Effector memory CD4-positive, alpha-beta T cell (primary cell): Measurements from ENCODE around the gene CASKIN1.

Experiments used
- DNase-seq, 3 donors: peaks; one replicate each; pipeline ENCODE4 v3.0.0-alpha.2; 2020
- H3K27ac ChIP-seq: 2 replicates; pipeline ENCODE4 v1.7.0; 2013; ENCODE audit warnings: mild to moderate bottlenecking, low read length, moderate library complexity; ENCODE audit not compliant: insufficient read depth, poor library complexity, severe bottlenecking
- H3K27me3 ChIP-seq: replicated peaks from 2 replicates; pipeline ENCODE4 v1.7.0; 2013; ENCODE audit warnings: mild to moderate bottlenecking, low read length; ENCODE audit not compliant: insufficient read depth, control insufficient read depth, poor library complexity, severe bottlenecking
- H3K36me3 ChIP-seq: 2 replicates; pipeline ENCODE4 v1.7.0; 2013; ENCODE audit warnings: mild to moderate bottlenecking, low read length, moderate library complexity; ENCODE audit not compliant: control insufficient read depth, insufficient read depth
- H3K4me1 ChIP-seq: 2 replicates; pipeline ENCODE4 v1.7.0; 2013; ENCODE audit warnings: low read length, mild to moderate bottlenecking; ENCODE audit not compliant: control insufficient read depth, insufficient read depth, poor library complexity, severe bottlenecking
- H3K4me3 ChIP-seq: 2 replicates; pipeline ENCODE4 v1.7.0; 2013; ENCODE audit warnings: low read length, low read depth, mild to moderate bottlenecking; ENCODE audit not compliant: insufficient read depth, poor library complexity, severe bottlenecking
- H3K9me3 ChIP-seq: 2 replicates; pipeline ENCODE4 v1.7.0; 2013; ENCODE audit warnings: mild to moderate bottlenecking, low read length, moderate library complexity; ENCODE audit not compliant: control insufficient read depth

The CASKIN1 gene

DNA sequence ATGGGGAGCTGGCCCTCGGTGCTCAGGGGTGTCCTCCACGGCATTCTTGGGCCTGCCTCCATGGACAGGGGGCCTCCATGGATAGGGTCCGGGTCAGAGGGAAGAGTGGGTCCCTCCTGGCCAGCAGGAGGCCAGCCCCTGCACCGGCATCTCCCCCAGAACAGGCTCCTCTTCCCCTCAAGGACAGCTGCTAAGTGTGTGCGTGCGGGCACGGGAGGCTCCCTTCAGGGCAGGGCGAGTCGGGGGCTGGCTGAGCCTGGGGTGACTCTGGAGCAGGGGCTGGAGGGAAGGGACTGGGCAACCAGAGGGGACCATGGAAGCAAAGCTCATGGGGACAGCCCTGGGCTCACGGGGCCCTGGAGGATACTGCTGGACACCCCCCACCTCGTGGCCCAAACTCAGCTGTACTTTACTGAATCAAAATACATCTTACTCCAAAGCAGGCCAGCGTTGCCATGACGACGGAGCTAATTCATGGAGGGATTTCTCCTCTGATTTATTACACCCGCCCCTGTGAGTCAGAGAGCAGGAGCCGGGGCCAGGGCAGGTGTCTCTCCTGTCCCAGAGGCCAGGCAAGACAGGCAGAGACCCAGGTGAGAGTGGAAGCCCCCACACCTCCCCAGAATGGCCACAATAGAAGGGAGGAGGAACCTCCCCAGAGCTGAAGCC is 2.1 kb downstream of the CASKIN1 start:
- H3K27ac ChIP-seq, result no peak overlapping the region
- no peaks in the 10 kb centered on the region for H3K36me3 ChIP-seq
- H3K4me1 ChIP-seq, result peaks cover 15% of the 10 kb centered on the region
- H3K9me3 ChIP-seq, result no peaks in the 10 kb centered on the region
- no peak for DNase-seq
- H3K4me3 ChIP-seq, result no peak overlapping the region
- H3K27me3 ChIP-seq, result peaks cover 32% of the 10 kb centered on the region

DNA sequence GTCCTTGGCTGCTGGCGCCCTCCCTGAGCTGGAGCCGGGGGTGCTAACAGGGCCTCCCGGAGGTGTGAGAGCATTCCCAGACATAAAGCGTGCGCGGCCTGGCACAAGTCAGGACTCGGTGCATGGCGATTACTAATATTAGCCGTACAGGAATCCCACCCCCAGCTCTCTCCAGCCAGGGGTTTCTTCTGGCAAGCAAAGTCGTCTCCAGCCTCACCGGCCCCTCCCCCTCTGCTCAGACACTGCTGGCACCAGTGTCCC is 5.0 kb downstream of the CASKIN1 start:
- no peaks in the 10 kb centered on the region for H3K9me3 ChIP-seq
- no peak overlapping the region for H3K27ac ChIP-seq
- peaks cover 16% of the 10 kb centered on the region for H3K27me3 ChIP-seq
- H3K4me3 ChIP-seq, result no peak overlapping the region
- H3K4me1 ChIP-seq, result peaks cover 10% of the 10 kb centered on the region
- no peaks in the 10 kb centered on the region for H3K36me3 ChIP-seq
- no peak for DNase-seq

DNA sequence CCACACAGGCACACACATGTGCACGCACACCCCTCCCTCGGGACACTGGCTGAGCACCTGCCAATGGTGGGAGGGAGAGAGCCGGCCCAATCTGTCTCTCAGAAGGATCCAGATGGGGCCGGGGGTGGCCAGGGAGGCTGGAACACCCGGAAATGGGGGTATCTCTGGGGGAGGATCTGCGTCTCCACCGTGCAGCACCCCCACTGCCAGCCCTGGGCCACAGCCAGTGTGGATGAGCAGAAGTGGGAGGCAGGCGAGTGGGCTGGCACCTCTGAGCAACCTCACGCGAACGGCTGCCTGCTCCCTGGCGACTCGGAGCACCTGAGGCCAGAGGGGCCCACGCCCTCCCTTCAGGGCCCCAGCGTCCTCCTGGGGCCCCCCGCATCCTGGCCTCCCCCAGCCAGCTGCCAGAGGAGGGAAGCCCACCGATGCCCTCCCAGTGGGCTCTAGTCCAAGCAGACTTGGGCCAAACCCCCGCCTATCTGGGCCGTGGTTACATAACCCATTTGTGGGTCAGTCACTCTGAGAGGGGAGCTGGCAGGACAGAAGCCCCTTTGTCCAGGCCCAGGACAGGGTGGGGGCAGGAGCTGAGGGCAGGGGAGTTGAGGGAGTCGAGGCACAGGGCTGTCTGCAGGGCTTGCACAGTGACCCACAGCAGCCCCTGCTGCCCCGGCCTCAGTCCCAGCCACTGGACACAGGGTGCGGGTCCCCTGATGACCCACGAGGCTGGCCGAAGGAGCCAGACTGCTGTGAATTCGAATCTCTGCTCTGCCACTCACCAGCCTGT is 5.6 kb downstream of the CASKIN1 start:
- H3K36me3 ChIP-seq, result no peaks in the 10 kb centered on the region
- peaks cover 14% of the 10 kb centered on the region for H3K27me3 ChIP-seq
- H3K9me3 ChIP-seq, result no peaks in the 10 kb centered on the region
- no peak for DNase-seq
- no peak overlapping the region for H3K27ac ChIP-seq
- H3K4me1 ChIP-seq, result peaks cover 10% of the 10 kb centered on the region
- no peak overlapping the region for H3K4me3 ChIP-seq

DNA sequence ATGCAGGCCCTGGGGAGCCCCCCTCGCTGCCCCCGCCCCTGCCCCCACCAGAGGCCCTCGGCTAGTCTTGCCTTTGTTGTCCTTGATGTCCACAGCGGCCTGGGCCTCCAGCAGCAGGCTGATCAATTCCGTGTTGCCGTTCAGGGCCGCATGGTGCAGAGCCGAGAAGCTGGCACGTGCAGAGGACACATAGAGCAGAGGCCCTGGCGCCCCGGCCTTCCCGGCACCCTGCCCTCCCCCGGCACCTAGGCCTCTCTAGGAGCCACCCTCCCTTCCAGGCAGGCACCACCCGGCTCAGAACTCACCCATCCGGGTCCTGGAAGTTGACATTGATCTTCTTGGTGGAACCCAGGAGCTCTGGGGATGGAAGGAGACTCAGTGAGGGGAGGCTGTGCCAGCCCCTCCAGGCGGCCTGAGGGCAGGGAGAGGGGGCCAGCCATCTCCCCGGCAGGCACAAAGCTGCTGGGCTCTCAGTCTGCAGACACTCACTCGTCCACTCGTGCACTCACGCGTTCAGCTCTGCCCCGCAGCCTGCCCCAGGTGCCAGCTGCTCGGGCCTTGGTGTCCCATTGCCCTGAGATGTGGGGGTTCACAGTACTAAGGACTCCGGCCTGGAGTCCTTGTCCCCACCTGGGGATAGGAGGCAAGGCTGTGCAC is 6.3 kb downstream of the CASKIN1 start:
- Histone ChIP-seq H3K27ac (no peak overlapping the region), H3K36me3 (no peaks in the 10 kb centered on the region), H3K9me3 (no peaks in the 10 kb centered on the region), H3K4me3 (no peak overlapping the region), H3K4me1 (peaks cover 3% of the 10 kb centered on the region), H3K27me3 (peaks cover 6% of the 10 kb centered on the region)
- no peak for DNase-seq

DNA sequence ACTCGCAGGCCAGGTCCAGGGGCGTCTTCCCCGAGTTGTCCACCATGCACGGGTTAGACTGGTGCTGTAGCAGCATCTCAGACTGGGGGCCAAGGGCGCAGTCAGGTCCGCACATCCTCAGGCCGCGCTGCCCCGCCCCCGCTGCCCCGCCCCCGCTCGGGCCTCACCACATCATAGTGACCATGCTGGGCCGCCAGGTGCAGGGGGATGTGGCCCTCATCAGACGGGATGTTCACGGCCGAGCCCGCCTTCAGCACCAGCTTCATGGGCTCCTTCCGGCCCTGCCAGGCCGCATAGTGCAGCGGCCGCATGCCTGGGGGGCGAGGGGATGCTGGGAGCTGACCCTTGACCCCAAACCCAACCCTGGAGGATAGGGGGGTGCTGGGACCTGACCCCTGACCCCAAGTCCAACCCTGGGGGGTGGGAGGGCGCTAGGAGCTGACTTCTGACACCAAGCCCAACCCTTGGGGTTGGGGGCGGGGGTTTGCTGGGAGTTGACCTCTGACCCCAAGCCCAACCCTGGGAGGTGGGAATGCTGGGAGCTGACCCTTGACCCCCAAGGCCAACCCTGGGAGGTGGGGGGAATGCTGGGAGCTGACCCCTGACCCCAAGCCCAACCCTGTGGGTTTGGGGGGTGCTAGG is 7.0 kb downstream of the CASKIN1 start:
- Histone ChIP-seq H3K27ac (no peak overlapping the region), H3K36me3 (no peaks in the 10 kb centered on the region), H3K9me3 (no peaks in the 10 kb centered on the region), H3K4me1 (no peaks in the 10 kb centered on the region), H3K27me3 (no peaks in the 10 kb centered on the region), H3K4me3 (no peak overlapping the region)
- DNase-seq, result no peak

DNA sequence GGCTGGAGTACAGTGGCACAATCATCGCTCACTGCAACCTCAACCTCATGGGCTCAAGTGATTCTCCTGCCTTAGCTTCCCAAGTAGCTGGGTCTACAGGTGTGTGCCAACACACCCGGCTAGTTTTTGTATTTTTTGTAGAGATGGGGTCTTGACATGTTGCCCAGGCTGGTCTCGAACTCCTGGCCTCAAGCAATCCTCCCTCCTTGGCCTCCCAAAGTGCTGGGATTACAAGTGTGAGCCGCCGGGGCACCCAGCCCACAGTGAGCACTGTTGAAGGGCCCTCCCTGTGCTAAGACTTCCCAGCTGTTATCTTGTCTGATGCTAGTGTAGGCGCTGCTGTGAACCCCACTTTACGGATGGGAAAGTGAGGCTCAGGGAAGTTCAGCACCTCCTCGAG is 8.0 kb downstream of the CASKIN1 start:
- DNase-seq, result no peak
- no peak overlapping the region for H3K4me3 ChIP-seq
- H3K4me1 ChIP-seq, result no peaks in the 10 kb centered on the region
- no peak overlapping the region for H3K27ac ChIP-seq
- no peaks in the 10 kb centered on the region for H3K27me3 ChIP-seq
- H3K36me3 ChIP-seq, result no peaks in the 10 kb centered on the region
- no peaks in the 10 kb centered on the region for H3K9me3 ChIP-seq

DNA sequence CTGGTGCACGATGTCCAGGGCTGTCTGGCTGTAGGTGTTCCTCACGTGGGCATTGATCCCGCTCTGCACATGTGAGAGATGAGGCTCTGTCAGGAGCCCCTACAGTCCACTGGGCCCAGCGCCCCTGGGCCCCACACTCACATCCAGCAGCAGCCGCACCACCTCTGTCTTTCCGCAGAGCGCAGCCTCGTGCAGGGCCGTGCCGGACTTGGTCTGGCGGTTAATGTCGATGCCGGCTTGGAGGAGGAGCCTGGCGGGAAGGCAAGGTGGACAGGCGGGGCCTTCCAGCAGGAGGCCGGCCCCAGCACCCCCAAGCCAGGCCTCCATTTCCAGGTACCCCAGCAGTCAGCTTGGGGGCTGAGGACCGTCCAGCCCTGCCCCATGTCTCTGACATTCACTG is 9.2 kb downstream of the CASKIN1 start:
- Histone ChIP-seq H3K36me3 (no peaks in the 10 kb centered on the region), H3K27me3 (no peaks in the 10 kb centered on the region), H3K4me1 (no peaks in the 10 kb centered on the region), H3K4me3 (no peak overlapping the region), H3K9me3 (no peaks in the 10 kb centered on the region), H3K27ac (no peak overlapping the region)
- DNase-seq, result no peak

DNA sequence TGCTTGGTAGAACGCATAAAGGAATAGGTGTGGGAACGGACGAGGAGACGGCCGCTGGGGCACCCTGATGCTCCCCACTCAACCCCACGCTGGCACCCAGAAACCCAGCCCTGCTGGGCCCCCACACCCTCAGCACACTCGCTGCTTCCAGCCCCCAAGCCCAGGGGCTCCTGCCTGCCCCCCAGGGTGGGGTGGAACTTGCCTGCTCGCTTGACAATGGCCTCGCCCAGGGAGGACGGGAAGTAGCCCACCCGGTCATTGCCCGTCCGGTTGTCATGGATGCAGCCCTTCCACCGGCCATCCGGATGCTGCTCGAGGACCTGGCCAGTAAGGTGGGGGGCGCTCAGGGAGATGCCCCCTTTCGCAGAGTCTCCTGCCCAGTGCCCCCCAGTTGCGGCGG is 9.9 kb downstream of the CASKIN1 start:
- no peak for DNase-seq
- H3K27me3 ChIP-seq, result no peaks in the 10 kb centered on the region
- H3K4me3 ChIP-seq, result no peak overlapping the region
- H3K36me3 ChIP-seq, result no peaks in the 10 kb centered on the region
- H3K9me3 ChIP-seq, result no peaks in the 10 kb centered on the region
- H3K4me1 ChIP-seq, result no peaks in the 10 kb centered on the region
- no peak overlapping the region for H3K27ac ChIP-seq

DNA sequence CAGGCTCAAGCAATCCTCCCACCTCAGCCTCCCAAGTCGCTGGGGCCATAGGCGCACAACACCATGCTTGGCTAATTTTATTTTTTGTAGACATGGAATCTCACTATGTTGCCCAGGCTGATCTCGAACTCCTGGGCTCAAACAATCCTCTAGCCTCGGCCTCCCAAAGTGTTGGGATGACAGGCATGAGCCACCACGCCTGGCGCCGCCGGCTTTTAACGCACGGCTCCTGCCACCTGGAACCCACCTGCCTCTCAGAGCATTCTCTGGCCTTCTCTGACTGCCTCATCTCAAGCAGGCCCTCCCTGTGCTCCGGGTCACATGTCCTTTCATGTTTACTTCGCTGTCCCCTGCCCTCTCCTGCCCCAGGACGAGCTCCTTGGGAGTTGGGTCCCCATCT is 10.3 kb downstream of the CASKIN1 start:
- H3K36me3 ChIP-seq, result no peaks in the 10 kb centered on the region
- no peak for DNase-seq
- no peaks in the 10 kb centered on the region for H3K27me3 ChIP-seq
- no peaks in the 10 kb centered on the region for H3K4me1 ChIP-seq
- H3K27ac ChIP-seq, result no peak overlapping the region
- H3K4me3 ChIP-seq, result no peak overlapping the region
- no peaks in the 10 kb centered on the region for H3K9me3 ChIP-seq

DNA sequence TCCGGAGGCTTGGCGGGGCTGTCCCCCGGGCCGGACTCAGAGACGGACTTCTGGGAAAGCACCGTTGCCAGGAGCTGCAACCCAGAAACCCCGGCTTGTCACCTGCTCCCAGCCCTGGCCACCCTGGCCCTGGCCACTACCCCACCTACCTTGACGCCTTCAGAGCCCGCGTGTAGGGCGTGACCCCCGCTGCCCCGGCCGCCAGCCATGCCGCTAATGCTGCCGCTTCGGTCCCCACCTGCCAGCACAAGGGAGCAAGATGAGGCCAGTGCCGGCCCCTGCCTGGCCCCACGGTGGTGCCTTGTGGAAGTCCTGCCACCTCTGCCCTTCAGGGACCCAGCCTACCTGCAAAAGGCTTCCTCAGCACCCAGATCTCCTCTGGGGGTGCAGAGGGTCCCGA is 11.4 kb downstream of the CASKIN1 start:
- no peaks in the 10 kb centered on the region for H3K36me3 ChIP-seq
- H3K4me1 ChIP-seq, result no peaks in the 10 kb centered on the region
- no peak overlapping the region for H3K4me3 ChIP-seq
- no peak overlapping the region for H3K27ac ChIP-seq
- no peaks in the 10 kb centered on the region for H3K9me3 ChIP-seq
- DNase-seq, result no peak
- H3K27me3 ChIP-seq, result no peaks in the 10 kb centered on the region
